Transverse colon (tissue), 4 donors: ENCODE measurements around the gene SETD5.

ENCODE experiments used
- EP300 ChIP-seq: sonication (generic); formaldehyde crosslinking; IDR thresholded peaks from one replicate; pipeline ENCODE4 v1.6.1; 2017; ENCODE audit warnings: antibody characterized with exemption, low read depth
- POLR2AphosphoS5 ChIP-seq, 3 donors: sonication (generic); formaldehyde crosslinking; IDR thresholded peaks; one replicate each; pipeline ENCODE4 v1.6.1; 2016; ENCODE audit warnings: antibody characterized with exemption in 3 of 3
- TF ChIP-seq, protein P1 (sequence below), 5 experiments: fragments of 200-600 bp in 3 of 5; fragments of 450-650 bp in 2 of 5; sonication (generic) in 3 of 5; IDR thresholded peaks; 1 replicate in 2 of 5; 2 replicates in 3 of 5; pipeline ENCODE4 v1.5.1; 2016 to 2017; ENCODE audit warnings: antibody characterized with exemption in 5 of 5, inconsistent platforms in 3 of 5, mild to moderate bottlenecking in 2 of 5, moderate library complexity in 1 of 5

DNA sequence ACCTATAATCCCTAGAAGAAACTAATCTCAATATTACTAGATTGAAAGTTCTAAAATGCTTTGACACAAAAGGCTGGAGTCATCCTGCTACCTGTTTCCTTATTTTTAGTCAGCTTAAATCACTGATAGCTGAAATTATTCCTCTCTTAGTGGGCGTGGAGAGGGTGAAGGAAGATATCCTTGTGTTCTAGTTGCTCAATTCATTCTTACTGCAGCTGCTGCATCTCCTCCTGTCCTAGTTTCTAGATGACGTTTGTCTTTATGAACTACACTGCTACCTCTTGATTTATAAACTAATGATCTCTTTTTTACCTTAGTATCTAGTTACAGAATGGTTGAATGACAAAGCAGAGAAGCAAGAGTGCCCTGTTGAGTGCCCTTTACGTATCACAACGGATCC lies 50.7 kb downstream of the SETD5 start:
- no peak for TF ChIP-seq POLR2AphosphoS5 (IDR thresholded peaks at IDR 0.05)
- no peak for TF ChIP-seq EP300
- TF ChIP-seq, protein P1, sequence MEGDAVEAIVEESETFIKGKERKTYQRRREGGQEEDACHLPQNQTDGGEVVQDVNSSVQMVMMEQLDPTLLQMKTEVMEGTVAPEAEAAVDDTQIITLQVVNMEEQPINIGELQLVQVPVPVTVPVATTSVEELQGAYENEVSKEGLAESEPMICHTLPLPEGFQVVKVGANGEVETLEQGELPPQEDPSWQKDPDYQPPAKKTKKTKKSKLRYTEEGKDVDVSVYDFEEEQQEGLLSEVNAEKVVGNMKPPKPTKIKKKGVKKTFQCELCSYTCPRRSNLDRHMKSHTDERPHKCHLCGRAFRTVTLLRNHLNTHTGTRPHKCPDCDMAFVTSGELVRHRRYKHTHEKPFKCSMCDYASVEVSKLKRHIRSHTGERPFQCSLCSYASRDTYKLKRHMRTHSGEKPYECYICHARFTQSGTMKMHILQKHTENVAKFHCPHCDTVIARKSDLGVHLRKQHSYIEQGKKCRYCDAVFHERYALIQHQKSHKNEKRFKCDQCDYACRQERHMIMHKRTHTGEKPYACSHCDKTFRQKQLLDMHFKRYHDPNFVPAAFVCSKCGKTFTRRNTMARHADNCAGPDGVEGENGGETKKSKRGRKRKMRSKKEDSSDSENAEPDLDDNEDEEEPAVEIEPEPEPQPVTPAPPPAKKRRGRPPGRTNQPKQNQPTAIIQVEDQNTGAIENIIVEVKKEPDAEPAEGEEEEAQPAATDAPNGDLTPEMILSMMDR (IDR thresholded peaks at IDR 0.05), result no peak
